ENCODE results near the gene SGK1. TPM values are rescaled to one million over a fixed set of nuclear protein-coding genes. Genes with fewer than 3 reads are reported as not detected.
"Not testable (repeated sequence)": the region's sequence is repeated elsewhere in the genome, so short reads cannot be mapped to it uniquely, and the experiment has no call there.

SGK1 gene
- polyA plus RNA-seq, 3 donors: 71.1 to 181 (median 110) TPM

DNA sequence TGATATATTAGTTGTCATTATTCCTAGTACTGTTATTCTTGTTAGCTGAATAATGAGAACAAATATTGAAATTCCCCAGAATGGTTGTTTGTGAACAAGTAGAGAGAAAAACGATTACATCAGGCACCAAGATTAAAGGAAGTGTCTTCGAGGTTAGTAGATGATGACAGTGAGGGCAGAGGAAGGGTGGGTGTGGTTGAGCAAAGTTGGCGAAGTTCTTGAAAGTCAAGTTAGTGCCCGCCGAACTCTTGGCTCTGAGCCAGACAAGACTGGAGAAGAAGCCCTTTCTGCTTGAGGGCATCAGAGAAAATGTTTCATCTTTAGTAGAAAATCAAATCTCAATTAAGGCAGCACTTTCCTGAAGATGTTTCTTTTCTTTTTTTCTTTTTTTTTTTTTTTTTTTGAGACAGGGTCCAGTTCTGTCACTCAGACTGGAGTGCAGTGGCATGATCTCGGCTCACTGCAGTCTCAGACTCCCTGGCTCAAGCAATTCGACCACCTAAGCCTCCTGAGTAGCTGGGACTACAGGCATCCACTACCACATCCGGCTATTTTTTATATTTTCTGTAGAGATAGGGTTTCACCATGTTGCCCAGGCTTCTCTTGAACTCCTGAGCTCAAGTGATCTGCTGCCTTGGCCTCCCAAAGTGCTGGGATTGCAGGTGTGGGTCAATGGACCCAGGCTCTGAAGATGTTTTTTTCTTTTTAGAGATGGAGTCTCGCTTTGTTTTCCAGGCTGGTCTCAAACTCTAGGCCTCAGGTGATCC lies 77.1 kb downstream of the SGK1 start:
- 55 to 60% (median 57%) methylated on average over 9 of the region's 9 CpGs for WGBS, 3 donors

DNA sequence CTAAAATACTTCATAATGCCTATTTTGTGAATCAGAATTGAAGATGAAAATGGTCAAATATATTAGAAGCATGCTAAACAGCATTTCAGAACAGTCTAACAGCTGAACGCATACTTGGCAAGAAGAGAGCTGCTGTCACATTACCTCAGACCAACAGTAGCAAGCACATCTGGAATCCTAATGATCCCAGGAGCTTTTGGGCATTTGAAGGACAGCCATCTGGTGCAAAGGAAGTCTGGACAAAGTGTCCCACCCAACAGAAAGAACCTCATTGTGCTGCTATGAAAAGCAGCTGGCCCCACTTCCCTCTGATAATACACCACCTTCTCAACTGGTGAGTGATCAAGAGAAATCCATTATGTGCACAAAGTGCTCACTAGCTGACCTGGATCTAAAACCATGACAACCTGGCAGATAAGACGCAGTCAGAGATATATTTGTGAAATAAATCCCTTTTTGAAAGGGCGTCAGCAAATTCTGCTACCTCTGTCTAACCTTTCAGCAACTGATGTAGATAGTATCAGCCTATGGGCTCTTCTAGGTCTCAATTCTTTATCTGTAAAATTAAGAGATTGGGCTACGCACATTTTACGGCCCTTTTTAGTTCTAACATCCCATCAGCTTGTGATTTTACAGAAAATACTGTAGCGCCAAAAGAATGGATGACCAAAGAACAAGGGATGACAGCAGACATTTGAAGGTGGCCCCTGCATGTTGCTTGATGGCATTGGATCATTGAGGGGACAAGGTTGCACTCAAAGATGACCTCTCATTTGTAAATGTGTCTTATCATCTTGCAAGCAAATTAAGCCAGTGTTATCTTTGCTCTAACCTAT lies 78.7 kb downstream of the SGK1 start:
- no peak overlapping the region for H3K27ac ChIP-seq (ENCODE audit: low read depth, low read length)
- 54 to 58% (median 56%) methylated on average over 6 of the region's 6 CpGs for whole genome bisulfite sequencing, 3 donors

More for the DNA sequence above, 77.1 kb downstream of the SGK1 start:
- no peak overlapping the region for H3K27ac ChIP-seq (ENCODE audit: low read depth, low read length)

- no peak overlapping the region for H3K27ac ChIP-seq (ENCODE audit: low read depth, low read length)
- 32 to 78% (median 67%) methylated on average over 2 of the region's 2 CpGs for WGBS, 3 donors
Measured at GRCh38 chr6:134238006-134238405, 79.9 kb downstream of the SGK1 start.

DNA sequence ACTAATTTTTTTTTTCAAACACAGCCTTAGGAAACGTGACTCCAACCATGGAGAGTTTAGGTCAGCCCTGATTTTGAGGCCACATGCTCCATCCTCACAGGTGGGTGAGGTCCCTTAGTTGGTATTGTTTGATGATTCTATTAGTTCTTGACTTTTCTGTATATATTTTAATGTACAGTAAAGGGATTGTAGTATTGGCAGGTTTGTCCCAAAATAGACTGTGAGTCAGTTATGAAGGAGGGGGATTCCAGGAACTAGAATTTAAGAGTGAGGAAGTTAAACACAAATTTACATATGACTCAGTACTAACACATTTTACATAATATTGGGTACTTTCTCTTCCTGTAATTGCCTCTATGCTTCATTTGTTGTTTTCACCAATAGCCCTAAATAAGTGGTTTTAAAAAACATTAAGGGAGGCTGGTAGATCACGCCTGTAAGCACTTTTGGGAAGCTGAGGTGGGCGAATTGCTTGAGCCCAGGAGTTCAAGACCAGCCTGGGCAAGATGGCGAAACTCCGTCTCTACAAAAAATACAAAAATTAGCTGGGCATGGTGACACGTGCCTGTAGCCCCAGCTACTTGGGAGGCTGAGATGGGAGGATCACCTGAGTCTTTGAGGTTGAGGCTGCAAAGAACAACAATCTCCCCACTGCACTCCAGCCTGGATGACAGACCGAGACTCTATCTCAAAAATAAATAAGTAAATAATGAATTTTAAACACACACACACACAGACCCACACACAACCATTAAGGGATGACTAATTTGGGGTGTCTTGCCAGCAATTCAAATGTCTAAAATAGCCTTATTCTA lies 81.8 kb downstream of the SGK1 start:
- H3K27ac ChIP-seq (ENCODE audit: low read depth, low read length): no peak overlapping the region
- 78 to 83% (median 80%) methylated on average over 7 of the region's 7 CpGs for WGBS, 3 donors

- not testable (repeated sequence) for H3K27ac ChIP-seq (ENCODE audit: low read depth, low read length)
- WGBS, 3 donors: 90 to 96% (median 93%) methylated on average over 4 of the region's 4 CpGs
Measured at GRCh38 chr6:134235334-134235733, 82.6 kb downstream of the SGK1 start.

- 65 to 95% (median 71%) methylated on average over 5 of the region's 5 CpGs for WGBS, 3 donors
- no peak overlapping the region for H3K27ac ChIP-seq (ENCODE audit: low read depth, low read length)
Measured at GRCh38 chr6:134233180-134233955, 84.5 kb downstream of the SGK1 start.

DNA sequence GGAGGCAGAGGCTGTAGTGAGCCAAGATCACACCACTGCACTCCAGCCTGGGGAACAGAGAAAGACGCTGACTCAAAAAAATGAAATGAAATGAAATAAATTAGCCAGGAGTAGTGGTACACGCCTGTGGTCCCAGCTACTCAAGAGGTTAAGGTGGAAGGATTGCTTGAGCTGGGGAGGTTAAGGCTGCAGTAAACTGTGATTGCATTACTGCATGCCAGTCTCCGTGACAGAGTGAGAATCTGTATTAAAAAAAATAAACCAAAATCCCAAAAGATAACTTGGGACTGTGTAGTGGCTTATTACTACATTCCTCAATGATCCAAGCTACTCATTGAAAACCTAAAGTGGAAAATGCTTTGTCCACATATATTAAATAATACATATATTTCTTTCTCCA lies 87.0 kb downstream of the SGK1 start:
- WGBS, 3 donors: 88 to 94% (median 92%) methylated on average over 3 of the region's 3 CpGs
- H3K27ac ChIP-seq (ENCODE audit: low read depth, low read length): no peak overlapping the region

GRCh38 chr6:134230087-134230700 lies 87.7 kb downstream of the SGK1 start:
- no peak overlapping the region for H3K27ac ChIP-seq (ENCODE audit: low read depth, low read length)
- 67 to 91% (median 71%) methylated on average over 8 of the region's 8 CpGs for WGBS, 3 donors

DNA sequence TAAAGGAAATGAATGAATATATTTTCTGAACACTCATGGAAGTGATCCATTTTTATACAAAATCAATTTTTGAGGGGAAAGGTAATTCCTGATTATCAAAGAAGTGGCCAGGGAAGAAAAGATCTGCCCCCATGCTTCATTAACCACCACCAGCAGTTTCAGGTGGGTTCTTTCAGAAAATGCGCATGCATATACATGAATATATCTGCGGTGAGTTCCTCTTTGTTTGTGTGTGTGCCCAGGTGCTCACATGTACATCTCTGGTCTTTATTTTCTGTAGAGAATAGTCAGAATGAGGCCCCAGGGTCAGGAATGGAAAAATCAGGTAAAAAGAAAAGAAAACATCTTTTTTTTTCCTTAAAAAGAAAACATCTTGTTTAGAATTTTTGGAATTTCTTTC lies 88.4 kb downstream of the SGK1 start:
- no peak overlapping the region for H3K27ac ChIP-seq (ENCODE audit: low read depth, low read length)
- WGBS, 3 donors: 90 to 94% (median 91%) methylated on average over 2 of the region's 2 CpGs

GRCh38 chr6:134223796-134224420 lies 94.0 kb downstream of the SGK1 start:
- WGBS, 3 donors: 17 to 62% (median 54%) methylated on average over 2 of the region's 2 CpGs
- no peak overlapping the region for H3K27ac ChIP-seq (ENCODE audit: low read depth, low read length)

DNA sequence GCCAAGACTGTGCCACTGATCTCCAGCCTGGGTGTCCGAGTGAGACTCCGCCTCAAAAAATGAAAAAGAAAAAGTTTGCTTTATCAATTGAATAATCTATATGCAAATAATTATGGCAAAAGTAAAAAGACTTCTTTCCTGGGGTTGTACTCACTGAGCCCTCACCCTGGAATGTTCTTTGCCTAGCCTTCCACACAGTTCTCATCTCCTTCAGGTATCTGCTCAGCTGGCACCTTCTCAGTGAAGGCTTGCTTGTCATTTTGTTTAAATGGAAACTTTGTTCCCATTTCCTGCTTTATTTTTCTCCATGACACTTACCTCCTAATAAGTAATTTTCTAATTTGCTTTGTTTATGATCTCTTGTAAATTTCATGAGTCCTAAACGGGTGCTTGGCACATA lies 96.7 kb downstream of the SGK1 start:
- 58 to 92% (median 89%) methylated on average over 3 of the region's 3 CpGs for WGBS, 3 donors
- H3K27ac ChIP-seq (ENCODE audit: low read depth, low read length): no peak overlapping the region

DNA sequence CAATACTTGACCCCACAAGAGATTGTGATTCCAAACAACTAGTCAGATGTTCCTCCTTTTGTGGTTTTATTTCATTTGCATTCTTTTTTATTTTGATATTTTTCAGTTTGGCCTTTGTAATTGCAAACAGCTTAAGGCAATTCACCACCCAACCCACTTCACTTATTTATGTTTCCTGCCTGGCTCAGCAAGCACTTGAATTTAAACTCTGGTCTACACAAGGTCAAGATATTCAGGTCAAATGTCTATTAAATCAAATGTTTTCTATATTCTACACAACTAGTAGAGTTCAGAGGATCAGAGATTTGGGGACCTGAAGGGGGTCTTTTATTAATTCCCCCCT lies 100.1 kb downstream of the SGK1 start:
- H3K27ac ChIP-seq (ENCODE audit: low read depth, low read length): no peak overlapping the region

- 85 to 88% (median 88%) methylated on average over 8 of the region's 8 CpGs for WGBS, 3 donors
- no peak overlapping the region for H3K27ac ChIP-seq (ENCODE audit: low read depth, low read length)
Measured at GRCh38 chr6:134217105-134217797, 100.7 kb downstream of the SGK1 start.

DNA sequence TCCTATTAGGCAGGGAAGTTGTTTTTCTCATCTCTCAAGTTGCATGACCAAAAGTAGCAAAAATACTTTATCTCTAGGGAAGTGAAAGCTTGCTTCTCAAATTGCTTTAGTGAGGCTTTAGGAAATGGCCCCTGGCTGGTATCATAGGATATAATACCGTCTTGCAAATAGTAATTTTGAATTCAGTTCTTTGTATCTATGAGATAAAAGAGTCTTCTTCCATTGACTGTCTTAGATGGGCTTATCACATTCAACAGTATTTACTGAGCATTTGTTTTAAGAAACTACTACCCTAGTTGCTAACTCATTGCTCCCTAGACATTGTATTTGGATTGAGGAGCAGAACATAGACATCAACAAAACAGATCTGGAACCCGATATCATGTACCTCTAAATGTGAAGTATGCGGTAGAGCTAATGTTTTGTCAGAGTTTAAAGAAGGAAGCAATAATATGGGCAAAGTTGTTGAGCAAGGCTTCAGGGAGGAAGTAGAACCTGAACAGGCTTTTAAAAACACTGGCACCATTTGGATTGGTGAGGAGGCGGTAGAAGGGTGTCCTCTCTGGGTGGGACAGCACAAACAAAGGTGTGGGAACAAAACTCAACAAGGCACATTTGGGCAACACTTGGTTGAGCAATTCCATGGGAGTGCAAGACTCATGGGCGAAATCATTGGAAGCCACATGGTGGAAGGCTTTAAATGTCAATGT lies 101.5 kb downstream of the SGK1 start:
- 64 to 90% (median 68%) methylated on average over 5 of the region's 5 CpGs for WGBS, 3 donors
- H3K27ac ChIP-seq (ENCODE audit: low read depth, low read length): no peak overlapping the region

DNA sequence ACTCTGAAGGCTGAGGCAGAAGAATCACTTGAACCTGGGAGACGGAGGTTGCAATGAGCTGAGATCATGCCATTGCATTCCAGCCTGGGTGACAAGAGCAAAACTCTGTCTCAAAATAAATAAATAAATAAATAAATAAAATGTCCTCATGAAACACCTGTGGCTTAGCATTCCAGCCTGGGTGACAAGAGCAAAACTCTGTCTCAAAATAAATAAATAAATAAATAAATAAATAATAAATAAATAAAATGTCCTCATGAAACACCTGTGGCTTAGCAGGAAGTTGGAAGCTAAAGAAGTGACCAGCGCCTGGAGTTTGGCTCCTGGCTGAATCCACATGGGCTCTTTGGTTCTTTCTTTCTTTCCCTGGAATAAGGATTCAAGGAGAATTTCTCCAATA lies 104.5 kb downstream of the SGK1 start:
- H3K27ac ChIP-seq (ENCODE audit: low read depth, low read length): not testable (repeated sequence)
- 95 to 100% (median 99%) methylated on average over 2 of the region's 2 CpGs for WGBS, 3 donors

DNA sequence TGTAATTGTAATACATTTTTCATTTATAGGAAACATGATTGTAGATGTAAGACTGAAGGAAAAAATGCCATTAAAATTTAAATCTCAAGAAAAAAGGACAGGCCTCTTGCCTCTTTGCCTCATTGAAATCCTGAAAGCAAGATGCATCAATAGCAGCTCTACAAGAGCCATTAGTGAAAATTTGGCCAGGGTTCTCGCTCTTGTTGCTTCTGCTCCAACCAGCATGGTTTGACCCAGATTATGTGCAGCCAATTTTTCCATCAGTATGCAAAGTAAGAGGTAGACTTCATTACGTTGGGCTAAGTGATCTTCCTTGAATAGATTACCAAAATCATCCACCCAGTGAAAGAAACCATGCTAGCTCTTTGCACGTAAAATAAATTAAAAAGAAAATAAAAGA lies 106.6 kb downstream of the SGK1 start:
- WGBS, 3 donors: 85 to 90% (median 86%) methylated on average over 3 of the region's 3 CpGs

More for the DNA sequence above, 106.6 kb downstream of the SGK1 start:
- H3K27ac ChIP-seq (ENCODE audit: low read depth, low read length): no peak overlapping the region
